Measurements from ENCODE around the gene STX5.
A peak's percentile ranks its signal among the peaks of the same experiment; 100 is the strongest.

STX5 gene

DNA sequence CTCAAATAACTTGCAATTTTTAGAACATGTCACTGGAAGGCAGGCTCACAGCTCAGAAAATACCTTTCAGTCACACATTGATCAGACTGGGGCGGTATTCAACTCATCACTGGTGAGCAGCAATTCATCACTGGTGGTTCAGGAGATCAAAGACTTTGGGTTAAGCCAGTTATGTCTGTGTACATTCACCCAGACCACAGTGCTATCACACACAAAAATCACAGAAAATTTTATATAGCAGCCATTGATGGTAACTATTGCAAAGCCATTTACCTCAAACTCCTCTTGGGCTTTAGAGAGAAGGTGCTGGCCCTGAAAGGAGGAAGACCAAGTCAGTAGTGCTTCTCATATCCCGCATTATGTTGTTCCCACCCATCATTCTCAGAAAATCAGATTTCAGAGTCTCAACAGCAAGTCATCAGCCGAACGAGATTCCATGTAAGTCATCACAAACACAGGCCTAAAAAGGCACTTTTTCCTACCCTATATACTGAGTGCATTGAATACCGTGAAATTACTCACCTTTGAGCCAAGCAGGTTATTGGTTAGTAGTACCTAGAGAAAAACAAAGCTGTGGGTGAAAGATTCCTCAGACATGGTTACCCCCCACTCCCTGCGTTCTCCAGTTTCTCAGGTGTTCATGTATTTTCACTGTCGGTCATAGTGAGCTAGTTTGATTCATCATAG is 21.6 kb upstream of the STX5 start:
- H3K27ac ChIP-seq = no peak overlapping the region
- peak overlapping the region; percentile 74 for H3K4me3 ChIP-seq
- no peak for DNase-seq (ENCODE audit: low spot score)
- TF ChIP-seq, protein P1, sequence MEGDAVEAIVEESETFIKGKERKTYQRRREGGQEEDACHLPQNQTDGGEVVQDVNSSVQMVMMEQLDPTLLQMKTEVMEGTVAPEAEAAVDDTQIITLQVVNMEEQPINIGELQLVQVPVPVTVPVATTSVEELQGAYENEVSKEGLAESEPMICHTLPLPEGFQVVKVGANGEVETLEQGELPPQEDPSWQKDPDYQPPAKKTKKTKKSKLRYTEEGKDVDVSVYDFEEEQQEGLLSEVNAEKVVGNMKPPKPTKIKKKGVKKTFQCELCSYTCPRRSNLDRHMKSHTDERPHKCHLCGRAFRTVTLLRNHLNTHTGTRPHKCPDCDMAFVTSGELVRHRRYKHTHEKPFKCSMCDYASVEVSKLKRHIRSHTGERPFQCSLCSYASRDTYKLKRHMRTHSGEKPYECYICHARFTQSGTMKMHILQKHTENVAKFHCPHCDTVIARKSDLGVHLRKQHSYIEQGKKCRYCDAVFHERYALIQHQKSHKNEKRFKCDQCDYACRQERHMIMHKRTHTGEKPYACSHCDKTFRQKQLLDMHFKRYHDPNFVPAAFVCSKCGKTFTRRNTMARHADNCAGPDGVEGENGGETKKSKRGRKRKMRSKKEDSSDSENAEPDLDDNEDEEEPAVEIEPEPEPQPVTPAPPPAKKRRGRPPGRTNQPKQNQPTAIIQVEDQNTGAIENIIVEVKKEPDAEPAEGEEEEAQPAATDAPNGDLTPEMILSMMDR (IDR thresholded peaks at IDR 0.05) = no peak

DNA sequence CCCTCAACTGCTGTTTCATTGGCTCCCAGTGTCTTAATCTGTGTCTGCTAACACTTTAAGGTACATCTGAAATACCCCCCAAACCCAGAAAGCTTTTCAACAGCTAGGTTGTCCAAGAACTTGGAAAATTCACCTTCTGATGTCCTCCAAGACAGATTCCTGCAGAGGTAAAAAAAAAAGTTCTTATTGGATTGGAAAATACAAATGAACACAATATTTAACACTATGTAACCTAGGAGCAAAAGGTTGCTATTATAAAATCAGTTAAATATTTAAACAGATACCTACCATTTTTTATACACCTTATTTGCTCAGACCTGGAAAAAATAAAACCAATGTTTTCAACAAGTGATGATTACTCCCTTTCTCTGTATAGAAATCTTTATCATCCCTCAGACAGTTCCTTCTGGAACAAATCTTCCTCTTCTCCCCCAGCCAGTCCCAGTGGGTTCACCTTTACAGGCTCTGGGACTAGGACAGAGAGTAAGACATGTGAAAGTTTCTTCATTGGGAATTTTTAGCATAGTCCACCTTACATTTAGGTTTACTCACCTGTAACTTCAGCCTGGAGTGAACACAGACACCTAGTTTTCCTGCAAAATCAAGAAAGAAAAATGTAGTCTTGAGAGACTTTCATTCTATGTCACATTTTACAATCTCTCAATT is 20.8 kb upstream of the STX5 start:
- no peak overlapping the region for H3K4me3 ChIP-seq
- no peak overlapping the region for H3K27ac ChIP-seq
- DNase-seq (ENCODE audit: low spot score) = no peak
- TF ChIP-seq, protein P1 (IDR thresholded peaks at IDR 0.05) = no peak

DNA sequence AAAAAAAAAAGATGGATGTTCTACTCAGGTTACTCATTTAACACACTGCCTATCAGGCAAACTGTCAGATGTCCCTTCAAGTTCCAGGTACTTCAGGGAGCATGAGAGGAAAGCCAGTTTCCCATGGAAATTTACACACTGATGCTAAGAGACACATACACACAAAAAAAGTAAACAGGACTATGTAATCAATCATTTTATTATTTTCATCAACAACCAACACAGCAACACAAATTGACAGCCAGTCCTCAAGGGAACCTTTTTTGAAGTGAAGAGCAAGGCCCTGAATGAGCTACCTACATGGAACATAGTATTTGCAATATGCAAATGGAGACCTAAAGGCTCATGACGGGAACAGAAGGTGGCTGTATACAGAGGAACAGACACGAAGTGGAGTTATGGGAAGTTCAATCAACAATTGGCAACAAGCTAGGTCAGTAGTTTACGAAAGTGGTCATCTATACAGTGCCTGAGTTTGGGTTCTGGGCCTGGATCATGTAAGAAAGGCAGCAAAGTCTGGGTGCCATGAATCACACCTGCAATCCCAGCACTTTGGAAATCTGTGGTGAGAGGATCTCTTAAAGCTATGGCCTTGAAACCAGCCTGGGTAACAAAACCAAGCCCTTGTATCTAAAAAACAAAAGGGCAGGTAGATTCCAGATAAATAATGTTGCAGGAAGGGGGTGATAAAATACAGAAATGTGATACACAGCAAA is 20.1 kb upstream of the STX5 start:
- no peak for DNase-seq (ENCODE audit: low spot score)
- H3K27ac ChIP-seq = no peak overlapping the region
- TF ChIP-seq, protein P1 (IDR thresholded peaks at IDR 0.05) = no peak
- no peak overlapping the region for H3K4me3 ChIP-seq

DNA sequence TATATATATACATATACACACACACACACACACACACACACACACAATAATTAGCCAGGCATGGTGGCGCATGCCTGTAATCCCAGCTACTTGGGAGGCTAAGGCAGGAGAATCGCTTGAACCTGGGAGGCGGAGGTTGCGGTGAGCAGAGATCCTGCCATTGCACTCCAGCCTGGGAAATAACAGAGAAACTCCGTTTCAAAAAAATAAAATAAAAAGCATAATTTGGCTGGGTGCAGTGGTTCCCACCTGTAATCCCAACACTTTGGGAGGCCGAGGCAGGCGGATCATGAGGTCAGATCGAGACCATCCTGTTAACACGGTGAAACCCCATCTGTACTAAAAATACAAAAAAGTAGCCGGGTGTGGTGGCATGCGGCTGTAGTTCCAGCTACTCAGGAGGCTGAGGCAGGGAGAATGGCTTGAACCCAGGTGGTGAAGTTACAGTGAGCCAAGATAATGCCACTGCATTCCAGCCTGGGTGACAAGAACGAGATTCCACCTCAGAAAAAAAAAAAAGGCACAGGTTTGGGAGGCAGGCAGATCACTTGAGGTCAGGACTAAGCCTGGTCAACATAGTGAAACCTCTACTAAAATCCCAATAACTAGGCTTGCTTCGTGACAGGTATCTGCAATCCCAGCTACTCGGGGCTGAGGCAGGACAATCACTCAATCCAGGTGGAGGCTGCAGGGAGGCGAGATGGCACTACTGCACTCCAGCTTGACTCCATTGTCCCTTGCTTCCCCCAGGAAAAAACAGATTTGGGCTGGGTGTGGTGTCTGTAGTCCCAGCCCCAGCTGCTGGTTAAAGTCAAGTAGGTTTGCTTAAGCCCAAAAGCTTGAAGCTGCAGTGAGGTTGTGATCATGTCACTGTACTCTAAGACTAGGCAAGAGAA is 19.3 kb upstream of the STX5 start:
- DNase-seq (ENCODE audit: low spot score) = no peak
- Histone ChIP-seq H3K27ac (no peak overlapping the region), H3K4me3 (no peak overlapping the region)
- TF ChIP-seq, protein P1 (IDR thresholded peaks at IDR 0.05) = no peak

DNA sequence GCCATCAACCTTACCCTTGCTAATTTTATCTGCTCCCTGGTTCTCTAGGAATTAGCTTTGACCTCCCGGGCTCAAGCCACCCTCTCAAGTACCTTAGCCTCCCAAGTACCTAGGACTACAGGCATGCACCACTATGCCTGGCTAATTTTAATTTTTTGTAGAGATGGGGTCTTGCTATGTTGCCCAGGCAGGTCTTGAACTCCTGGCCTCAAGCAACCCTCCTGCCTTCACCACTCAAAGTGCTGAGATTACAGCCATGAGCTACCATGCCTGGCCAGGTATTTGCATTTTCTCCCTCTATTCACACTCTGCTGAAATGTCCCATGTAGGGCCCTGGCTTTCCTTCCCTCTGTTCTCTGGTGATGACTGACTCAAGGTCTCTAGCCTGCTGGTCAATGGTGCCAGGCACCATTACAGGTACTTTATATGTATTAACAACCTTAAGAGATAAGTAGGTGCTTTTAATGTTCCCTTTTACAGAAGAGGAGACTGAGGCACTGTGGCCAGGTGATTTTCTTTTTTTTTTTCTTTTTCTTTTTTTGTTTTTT is 16.0 kb upstream of the STX5 start:
- TF ChIP-seq, protein P1 (IDR thresholded peaks at IDR 0.05) = no peak
- no peak for DNase-seq (ENCODE audit: low spot score)
- Histone ChIP-seq H3K4me3 (no peak overlapping the region), H3K27ac (no peak overlapping the region)

- no peak overlapping the region for H3K4me3 ChIP-seq
- no peak overlapping the region for H3K27ac ChIP-seq
- no peak for DNase-seq (ENCODE audit: low spot score)
- TF ChIP-seq, protein P1 (IDR thresholded peaks at IDR 0.05) = no peak
Measured at GRCh38 chr11:62846177-62846576, 14.3 kb upstream of the STX5 start.
